ENCODE data around the gene CIRBP. TPM values are rescaled to one million over a fixed set of nuclear protein-coding genes. Genes with fewer than 3 reads are reported as not detected.
A peak's percentile ranks its signal among the peaks of the same experiment; 100 is the strongest.

The CIRBP gene
- total RNA-seq, 1 experiment from 2014 or later: 66.6 TPM

GRCh38 chr19:1267477-1268225 is 1.5 kb upstream of the CIRBP start:
- no peak for TF ChIP-seq SIN3A (IDR thresholded peaks at IDR 0.05; ENCODE audit: borderline replicate concordance, insufficient read depth, low read depth, low read length)
- TF ChIP-seq POLR2AphosphoS5 (IDR thresholded peaks at IDR 0.05; ENCODE audit: low read depth, low read length): no peak; the same call in 1 of the 2 replicates
- TF ChIP-seq REST (IDR thresholded peaks at IDR 0.05; ENCODE audit: insufficient read depth in 1 of 2, low read depth in 2 of 2, low read length in 1 of 2): no peak
- no peak for TF ChIP-seq CTCF (IDR thresholded peaks at IDR 0.05)
- TF ChIP-seq TCF7L2 (IDR thresholded peaks at IDR 0.05; ENCODE audit: low read depth, low read length): no peak
- H3K4me1 ChIP-seq (ENCODE audit: control insufficient read depth, insufficient read depth, low read length): peaks cover 42% of the 10 kb centered on the region
- H3K36me3 ChIP-seq (ENCODE audit: control insufficient read depth, insufficient read depth, low read length): no peaks in the 10 kb centered on the region; the same call in 1 of the 2 replicates
- no peak for ATAC-seq
- H3K9me3 ChIP-seq (ENCODE audit: control insufficient read depth, insufficient read depth, low read depth, low read length): no peaks in the 10 kb centered on the region
- no TSS peak for BruUV-seq (replicated peaks)
- DNase-seq (ENCODE audit: low read depth, low spot score): no peak
- H3K27ac ChIP-seq (ENCODE audit: low read length): peak overlapping the region; percentile 57
- peak overlapping the region; percentile 45 to 57 for H3K4me3 ChIP-seq (ENCODE audit: low read depth in 2 of 2, low read length in 2 of 2)
- in situ Hi-C loops (cut with HindIII; ENCODE audit: low pct_unique_long_range_greater_than_20kb, low sequenced_read_pairs) (no loop called here), intact Hi-C loops (cut with micrococcal nuclease; ENCODE audit: unreplicated experiment) (no loop called here)
- no peaks in the 10 kb centered on the region for H3K27me3 ChIP-seq (ENCODE audit: control insufficient read depth, insufficient read depth, low read length)
- ChIA-PET POLR2A (interaction anchor here (0.6 kb wide), 1 partner anchor 191 kb away, joined by 5 read pairs; no protein-coding TSS in a partner anchor), CTCF (interaction anchor here (0.7 to 2.1 kb wide), 2 partner anchors 10 to 23 kb away, joined by 6 read pairs; no protein-coding TSS in a partner anchor)

- intact Hi-C loops (cut with micrococcal nuclease; ENCODE audit: unreplicated experiment) (no loop called here), in situ Hi-C loops (cut with HindIII; ENCODE audit: low pct_unique_long_range_greater_than_20kb, low sequenced_read_pairs) (no loop called here)
- TF ChIP-seq CTCF (IDR thresholded peaks at IDR 0.05): no peak
- TF ChIP-seq SIN3A (IDR thresholded peaks at IDR 0.05; ENCODE audit: borderline replicate concordance, insufficient read depth, low read depth, low read length): no peak
- no peak for TF ChIP-seq REST (IDR thresholded peaks at IDR 0.05; ENCODE audit: insufficient read depth in 1 of 2, low read depth in 2 of 2, low read length in 1 of 2)
- no peak for TF ChIP-seq POLR2AphosphoS5 (IDR thresholded peaks at IDR 0.05; ENCODE audit: low read depth, low read length)
- TF ChIP-seq TCF7L2 (IDR thresholded peaks at IDR 0.05; ENCODE audit: low read depth, low read length): no peak
- H3K4me1 ChIP-seq (ENCODE audit: control insufficient read depth, insufficient read depth, low read length): peaks cover 39% of the 10 kb centered on the region
- H3K4me3 ChIP-seq (ENCODE audit: low read depth in 2 of 2, low read length in 2 of 2): 0 out of 4 replicates have a peak overlapping the region, but pooled peaks of 1 of the 2 experiments have one; percentile 8
- H3K27me3 ChIP-seq (ENCODE audit: control insufficient read depth, insufficient read depth, low read length): no peaks in the 10 kb centered on the region
- no TSS peak for BruUV-seq (replicated peaks)
- no peaks in the 10 kb centered on the region for H3K9me3 ChIP-seq (ENCODE audit: control insufficient read depth, insufficient read depth, low read depth, low read length)
- no peaks in the 10 kb centered on the region; the same call in 1 of the 2 replicates for H3K36me3 ChIP-seq (ENCODE audit: control insufficient read depth, insufficient read depth, low read length)
- POLR2A ChIA-PET: interaction anchor here (0.6 to 0.7 kb wide), 4 partner anchors 9 to 190 kb away, joined by 3 to 5 read pairs (median 4); no protein-coding TSS in a partner anchor
- DNase-seq (ENCODE audit: low read depth, low spot score): no peak
- ATAC-seq: no peak
- H3K27ac ChIP-seq (ENCODE audit: low read length): peak overlapping the region; percentile 69; the same call in 1 of the 2 replicates
- CTCF ChIA-PET: interaction anchor here (2.1 kb wide), 1 partner anchor 24 kb away, joined by 6 read pairs; no protein-coding TSS in a partner anchor
Measured at GRCh38 chr19:1268226-1269064, 687 bp upstream of the CIRBP start.

Data from Panc1 (cell line).